Measurements from ENCODE around the gene PTPRN.
"Not testable (repeated sequence)": the region's sequence is repeated elsewhere in the genome, so short reads cannot be mapped to it uniquely, and the experiment has no call there.

The PTPRN gene

DNA sequence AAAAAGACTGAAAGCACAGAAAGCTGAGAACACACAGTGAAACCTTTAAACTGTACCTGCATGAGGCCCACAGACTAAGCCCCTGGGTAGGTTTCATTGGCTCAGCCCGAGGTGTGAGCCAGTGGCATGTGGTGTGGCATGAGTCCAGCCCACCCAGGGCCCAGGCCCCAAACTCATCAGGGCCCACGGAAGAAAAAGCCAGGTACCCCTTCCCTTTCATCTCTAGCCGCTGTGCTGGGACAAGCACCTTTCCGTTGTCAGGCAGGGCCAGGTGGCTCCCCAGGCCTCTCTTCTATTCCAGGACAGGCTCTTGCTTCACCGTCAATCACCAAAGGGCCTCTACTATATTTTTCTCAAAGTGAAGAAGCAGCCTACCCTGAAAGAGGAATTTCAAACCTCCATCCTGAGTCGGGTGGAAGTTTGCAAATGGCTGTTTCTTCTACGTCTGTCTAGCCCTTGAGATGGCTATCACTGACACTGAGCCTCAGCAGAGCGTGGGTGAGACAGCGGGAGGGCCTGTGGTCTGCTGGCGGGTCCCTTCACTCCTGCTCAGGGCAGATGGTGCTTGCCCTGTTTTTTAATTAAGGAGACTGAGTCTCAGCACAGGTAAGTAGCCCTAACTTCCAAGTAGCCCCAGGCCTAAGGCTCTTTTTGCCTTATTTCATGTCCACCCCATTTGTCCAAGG is 21.5 kb downstream of the PTPRN start:
- DNase-seq (ENCODE audit: low spot score): no peak

DNA sequence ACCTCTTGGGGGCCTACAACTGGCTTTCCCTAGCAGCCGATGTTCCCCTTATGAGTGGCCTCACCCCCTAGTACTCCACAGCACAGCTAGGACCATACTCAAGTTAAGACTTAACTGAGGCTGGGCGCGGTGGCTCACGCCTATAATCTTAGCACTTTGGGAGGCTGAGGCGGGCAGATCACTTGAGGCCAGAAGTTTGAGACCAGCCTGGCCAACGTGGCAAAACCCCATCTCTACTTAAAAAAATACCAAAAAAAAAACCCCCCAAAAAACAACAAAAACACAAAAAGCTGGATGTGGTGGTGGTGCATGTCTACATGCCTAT is 22.1 kb downstream of the PTPRN start:
- not testable (repeated sequence) for DNase-seq (ENCODE audit: low spot score)

DNA sequence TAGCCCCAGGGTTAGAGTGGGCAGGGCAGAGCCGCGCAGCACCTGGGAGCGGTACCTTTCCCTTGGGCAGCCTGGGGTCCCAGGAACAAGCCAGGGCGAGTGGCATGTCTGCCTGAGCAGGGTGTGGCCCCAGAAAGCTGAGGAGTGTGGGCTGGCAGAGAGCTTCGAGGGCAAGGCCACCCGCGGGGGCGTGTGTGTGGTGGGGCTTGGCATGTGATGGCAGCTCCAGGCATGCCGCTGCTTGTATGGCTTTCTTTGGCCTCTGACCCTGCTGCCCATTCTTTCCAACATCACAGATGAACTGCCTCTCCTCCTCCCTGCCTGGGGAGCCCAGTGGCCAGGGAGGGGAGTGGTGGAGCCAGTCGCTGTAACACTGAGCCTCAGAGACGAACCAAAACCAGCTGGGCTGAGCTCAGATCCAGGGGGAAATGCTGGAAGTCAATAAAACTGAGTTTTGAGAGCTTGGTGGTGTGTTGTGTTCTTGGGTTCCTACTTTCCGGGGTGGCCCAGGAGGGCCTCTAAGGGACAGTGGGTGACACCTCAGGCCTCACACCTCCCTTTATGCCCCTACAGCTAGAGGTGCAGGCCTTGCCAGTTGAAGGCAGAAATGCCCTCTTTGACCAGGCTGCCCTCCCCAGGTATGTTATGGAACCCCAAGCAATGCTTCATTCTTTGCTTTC is 22.6 kb downstream of the PTPRN start:
- DNase-seq (ENCODE audit: low spot score): peak; percentile 70

DNA sequence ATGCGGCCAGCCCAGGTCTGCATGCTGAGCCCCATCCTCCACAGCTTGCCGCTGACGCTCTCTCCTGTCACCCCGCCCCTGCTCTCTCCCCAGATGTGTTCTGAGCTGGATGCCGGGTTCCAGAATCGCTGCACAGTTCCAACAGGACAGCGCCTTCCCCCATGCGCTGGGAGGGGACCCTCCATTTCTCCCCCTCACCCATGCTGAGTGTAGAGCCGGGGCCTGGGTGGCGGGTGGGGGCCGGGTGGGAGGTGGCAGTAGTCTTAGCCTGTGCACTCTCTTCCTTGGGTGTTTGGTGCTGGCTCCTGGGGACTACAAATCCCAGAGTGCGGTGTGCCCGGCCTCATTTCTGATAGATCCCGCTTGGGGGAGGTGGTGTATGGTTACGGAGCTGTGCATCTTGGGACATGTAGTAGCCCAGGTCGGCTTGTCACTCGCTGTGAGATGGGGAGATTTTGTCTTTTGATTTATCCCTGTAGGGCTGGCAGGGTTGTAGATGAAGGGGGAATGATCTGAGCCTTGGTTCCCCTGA is 23.2 kb downstream of the PTPRN start:
- peak; percentile 76 for DNase-seq (ENCODE audit: low spot score)

DNA sequence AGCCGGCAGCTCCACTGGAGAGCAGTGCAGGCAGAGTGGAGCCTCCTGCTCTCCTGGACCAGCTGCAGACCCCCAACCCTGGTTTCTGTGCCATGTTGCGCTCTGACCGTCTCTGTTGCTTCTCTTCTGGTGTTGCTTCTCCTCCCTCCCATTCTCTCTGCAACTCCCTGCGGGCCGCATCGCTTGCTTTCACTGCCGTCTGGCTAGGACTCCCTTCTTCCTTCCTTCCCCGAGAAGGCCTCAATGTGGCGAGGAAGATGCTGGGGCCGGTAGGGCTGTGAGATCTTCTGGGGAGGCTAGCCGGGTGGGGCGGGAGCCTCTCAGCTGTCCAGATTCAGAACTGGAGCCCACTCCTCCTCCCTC is 23.8 kb downstream of the PTPRN start:
- no peak for DNase-seq (ENCODE audit: low spot score)

DNA sequence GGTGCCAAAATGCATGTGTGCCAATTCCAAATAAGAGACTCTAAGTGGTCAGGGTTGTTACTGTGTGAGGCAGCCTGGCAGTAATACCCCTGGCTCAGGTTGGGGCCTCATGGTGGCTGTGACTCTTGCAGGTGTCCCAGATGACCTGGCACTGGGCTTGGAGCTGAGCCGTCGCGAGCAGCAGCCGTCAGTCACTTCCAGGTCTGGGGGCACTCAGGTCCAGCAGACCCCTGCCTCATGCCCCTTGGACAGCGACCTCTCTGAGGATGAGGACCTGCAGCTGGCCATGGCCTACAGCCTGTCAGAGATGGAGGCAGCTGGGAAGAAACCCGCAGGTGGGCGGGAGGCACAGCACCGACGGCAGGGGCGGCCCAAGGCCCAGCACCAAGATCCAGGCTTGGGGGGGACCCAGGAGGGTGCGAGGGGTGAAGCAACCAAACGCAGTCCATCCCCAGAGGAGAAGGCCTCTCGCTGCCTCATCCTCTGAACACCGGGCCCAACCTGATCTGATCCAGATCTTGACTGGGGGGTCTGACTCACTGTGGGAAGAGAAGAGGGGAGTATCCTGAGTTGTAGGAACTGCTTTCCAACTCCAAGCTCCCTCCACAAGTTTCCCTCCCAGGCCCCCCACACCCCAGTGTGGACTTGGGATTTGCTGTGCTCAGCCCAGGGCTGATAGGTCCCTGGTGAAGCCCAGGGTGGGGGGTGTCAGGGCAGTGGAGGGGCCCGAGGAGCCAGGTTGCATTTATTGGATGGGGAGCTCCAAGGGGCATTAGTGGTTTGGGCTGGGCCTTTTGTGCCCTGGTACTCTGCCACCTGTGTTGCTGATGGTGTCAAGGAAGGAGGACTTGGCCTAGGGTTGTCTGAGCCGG is 24.5 kb downstream of the PTPRN start:
- DNase-seq (ENCODE audit: low spot score): no peak

DNA sequence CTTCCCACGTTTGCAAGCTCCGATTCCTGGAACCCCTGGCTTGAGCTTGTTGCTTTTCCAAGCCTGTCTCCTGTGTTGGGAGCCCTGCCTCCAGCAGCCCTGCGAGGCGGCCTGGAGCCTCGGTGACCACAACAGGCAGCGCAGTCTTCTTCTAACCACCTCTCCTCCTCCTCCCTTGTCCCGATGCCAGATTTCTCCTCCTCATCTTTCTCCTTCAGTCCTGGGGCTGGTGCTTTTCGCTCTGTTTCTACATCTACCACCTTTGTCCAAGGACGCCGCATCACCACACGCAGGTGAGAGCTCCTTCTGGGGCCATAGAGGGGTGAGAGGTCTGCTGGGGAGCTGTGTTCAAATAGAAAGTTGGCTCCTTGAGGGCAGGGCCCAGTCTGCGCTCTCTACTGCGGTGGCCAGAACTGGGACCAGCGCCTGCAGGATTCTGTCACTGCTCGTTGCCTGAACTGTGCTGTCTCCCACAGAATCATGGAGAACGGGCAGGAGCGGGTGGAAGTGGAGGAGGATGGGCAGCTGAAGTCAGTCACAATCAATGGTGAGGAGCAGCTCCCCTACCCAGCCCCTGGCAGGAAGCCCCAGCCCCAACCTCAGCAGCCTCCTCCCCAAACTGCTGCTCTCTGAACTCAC is 26.1 kb downstream of the PTPRN start:
- DNase-seq (ENCODE audit: low spot score): no peak

DNA sequence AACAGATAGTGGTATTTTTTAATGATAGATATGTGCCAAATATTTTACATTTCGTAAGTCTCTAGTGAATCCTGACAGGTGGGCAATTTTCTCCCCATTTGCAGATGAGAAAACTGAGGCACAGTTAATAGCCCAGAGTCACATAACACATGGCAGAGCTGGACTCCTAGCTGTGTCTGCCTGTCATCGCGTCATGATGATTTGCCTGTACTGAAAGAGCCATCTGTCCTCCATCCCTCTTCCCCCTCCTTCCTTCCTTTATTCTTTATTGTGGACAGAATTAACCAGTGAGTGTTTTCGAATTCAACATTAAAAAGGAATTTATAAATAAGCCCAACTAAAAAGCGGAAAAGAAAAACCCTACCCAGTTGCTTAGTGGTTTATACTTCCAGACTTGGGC is 26.8 kb downstream of the PTPRN start:
- peak; percentile 92 for DNase-seq (ENCODE audit: low spot score)

DNA sequence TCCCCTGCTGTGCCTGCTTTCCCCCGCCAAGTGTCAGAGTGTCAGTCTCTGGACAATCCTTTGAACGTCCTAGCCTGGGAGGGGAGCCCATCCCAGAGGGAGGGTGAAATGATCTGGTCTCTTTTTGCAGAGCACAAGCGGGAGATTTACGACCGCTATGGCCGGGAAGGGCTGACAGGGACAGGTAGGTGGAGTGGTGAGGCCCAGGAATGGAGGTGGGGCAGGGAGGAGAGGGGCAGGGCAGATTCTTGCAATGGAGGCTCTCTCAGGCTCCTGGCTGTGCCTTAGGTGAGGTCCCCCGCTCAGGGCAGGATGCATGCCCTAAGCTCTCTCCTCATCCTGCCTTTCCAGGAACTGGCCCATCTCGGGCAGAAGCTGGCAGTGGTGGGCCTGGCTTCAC is 27.6 kb downstream of the PTPRN start:
- DNase-seq (ENCODE audit: low spot score): no peak

DNA sequence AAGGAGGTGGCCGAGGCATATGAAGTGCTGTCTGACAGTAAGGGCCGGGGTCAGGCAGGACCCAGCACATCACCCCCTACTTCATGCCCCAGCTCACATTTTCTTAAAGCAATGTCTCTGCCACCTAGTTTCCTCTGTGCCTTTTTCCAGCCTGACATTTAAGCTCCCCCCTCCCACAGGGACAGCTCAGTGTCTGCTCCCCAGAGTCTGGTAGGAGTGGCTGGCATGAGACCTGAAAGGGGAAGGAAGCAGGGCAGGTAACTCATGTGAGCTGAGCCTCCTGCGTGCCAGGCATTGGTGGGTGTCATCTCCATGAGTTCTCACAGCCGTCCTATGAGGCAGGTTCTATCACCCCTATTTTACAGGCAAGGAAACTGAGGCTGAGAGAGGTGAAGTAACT is 28.6 kb downstream of the PTPRN start:
- DNase-seq (ENCODE audit: low spot score): no peak

DNA sequence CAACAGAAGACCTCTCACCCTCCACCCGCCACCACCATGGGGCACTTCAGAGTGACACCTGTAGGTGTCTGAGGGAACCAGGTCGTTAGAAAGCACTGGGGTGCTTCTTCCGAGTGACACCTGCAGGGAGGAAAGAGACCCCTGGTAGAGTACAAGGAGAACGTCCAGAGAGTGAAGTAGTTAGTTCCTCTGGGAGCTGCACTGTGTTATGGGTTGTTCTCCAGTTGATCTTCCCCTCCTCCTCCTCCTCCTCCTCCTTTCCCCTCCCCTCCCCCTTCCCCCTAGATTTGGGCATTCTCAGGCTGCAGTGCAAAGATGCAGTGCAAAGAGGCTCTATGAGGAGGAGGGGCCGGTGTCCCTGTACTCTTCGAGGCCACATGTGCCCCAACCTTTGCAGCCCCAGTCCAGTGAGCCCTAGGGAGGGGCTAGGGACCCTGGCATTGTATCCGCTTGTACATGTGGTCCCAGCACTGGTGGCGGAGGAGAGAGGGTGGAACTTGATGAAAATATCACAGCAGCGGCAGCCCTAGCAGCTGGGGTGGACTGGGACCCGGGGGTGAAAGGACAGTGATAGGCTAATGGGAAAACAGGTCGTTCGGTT is 29.2 kb downstream of the PTPRN start:
- no peak for DNase-seq (ENCODE audit: low spot score)

DNA sequence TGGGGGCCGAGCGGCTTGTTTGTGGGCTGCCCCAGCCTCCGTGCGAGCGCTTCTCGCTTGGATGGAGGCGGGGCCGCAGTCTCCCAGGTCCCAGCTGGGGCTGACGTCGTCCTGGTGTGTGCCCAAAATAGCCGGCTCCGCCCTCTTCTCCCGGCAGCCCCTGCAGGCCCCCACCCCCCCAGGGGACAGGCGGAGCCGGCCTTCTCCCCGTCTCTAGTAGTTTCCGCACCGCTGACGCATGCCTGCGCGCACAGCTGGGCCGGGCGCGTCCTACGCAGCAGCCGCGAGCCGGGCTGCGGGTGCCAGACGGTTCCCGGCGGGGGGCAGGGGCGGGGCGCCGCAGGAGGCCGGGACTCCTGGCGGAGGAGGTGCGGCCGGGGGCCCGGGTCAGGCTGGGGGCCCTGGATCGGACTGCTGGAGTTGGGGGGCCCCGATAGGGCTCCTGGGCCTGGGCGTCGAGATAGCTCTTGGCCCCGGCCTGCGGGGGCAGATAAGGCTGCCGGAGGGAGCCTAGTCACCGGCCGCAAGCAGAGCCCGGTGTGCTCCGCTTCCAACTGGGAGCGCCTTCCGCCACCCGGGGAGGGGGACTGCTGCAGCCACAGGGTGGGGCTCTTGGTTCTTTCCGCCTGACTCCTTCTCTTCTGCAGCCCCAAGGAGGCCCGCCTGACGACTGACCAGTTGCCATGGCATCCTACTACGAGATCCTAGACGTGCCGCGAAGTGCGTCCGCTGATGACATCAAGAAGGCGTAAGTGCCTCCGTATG is 29.9 kb downstream of the PTPRN start, which contains the start of gene DNAJB2:
TSS of gene DNAJB2 (plus strand) at position 216 of the 765 bp plus-strand sequence. CDS start at position 684, 468 bp downstream.
- DNase-seq (ENCODE audit: low spot score): peak; percentile 98

DNA sequence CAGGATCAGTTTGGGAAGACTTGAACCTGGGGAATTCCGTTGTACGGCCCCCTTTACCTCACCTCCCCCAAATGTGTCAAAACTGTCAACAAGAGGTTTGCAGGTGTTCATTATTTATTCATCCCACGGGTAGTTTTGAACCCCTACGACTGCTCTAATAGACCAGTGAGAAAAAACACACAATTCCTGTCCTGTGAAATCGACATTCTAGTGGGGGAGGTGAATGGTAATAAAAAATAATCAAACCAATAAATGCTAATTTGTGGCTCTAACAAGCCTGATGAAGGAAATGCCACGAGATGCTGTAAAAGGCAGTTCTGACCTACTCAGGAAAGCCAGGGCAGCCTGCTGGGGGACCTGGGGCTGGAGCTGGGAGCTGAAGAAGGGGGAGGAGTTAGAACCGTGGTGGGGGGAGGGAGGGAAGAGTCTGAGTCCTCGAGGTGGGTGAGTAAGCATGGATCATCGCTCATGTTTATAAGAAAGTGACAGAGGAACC is 30.5 kb downstream of the PTPRN start:
- DNase-seq (ENCODE audit: low spot score): no peak

DNA sequence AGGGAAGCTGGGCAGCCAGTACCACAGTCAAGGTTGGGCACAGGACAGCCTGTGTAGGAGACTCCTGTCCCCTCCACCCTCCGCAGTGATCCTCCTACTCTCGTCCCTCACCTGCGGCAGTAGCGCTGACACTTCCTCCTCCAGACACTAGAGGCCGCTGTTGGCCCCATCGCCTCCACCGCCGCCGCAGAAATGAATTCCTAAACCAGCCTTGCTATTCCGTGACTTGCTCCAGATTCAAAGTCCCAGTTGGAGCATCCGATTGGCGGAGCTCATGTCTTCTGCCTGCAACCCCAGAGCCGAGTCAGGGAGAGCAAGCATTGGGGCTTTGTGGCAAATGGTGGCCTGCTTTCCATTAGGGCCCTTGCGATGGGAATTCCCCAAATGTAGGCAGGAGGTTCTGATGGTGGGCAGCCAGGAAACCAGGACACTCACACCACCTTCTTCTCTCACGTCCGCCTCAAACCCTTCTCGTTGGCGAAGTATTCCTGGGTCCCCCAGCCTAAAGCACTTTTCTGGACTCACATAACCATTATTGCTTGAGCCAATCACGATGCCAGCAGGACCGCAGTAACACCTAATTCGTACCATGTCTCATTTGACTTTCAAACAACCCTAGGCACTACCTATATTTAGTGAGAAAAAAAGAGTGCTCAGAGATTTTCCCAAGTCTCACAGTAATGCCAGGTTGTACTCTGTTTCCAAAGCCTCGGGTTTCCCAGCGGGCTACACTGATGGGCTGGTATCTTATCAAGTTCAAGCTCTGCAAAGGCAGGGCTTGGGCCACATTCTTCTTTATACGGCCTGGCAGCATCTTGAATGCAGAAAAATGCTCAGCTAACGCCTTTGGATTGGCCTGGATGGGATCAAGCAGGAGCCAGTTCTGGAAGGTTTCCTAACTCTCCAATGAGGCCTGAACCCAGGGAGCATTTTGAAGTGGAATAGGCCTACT is 31.2 kb downstream of the PTPRN start:
- peak; percentile 87 for DNase-seq (ENCODE audit: low spot score)

DNA sequence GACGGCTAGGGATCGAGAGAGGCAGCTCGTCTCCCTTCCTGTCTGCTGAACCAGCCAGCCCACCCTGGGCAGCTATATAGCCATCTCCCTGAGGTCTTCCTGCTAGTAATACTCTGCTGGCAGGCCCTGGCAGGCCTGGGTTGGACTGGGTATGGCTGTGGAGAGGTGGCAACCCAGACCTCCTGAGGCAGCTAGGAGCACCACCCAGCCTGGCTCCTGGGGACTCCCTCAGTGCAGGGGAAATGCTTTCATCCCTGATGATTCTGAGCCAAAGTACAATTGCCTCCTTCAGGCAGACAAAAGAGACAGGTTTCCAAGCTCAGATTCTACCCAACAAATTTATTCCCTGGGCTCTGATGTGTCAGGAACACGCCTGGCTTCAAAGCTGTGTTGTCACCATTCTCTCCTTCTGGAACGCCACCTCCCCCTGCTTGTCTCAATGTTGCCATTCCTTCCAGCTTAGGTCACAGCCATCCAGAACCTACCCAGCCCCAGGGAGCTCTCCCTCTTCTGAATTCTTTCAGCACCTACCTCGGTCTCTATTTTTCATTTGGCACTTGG is 34.8 kb downstream of the PTPRN start:
- DNase-seq (ENCODE audit: low spot score): no peak

DNA sequence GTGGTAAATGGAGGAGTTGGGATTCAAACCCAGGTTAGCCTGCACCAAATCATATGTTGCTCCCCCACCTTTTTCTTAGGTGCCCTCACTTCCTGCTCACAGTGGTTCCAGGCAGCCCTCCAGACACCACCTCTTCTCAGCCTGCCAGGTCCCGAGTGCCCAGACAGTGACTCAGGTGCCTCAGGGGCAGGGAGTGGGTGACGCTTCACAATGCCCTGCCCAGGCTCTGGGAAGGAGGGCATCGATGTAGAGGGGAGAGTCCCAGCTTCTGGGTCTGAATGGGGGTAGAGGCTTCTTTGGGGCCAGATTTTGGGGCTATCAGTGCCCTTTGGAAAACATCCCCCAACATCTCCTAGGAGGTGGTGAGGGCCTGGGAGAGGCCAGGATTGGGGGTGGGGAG is 35.3 kb downstream of the PTPRN start:
- DNase-seq (ENCODE audit: low spot score): no peak

DNA sequence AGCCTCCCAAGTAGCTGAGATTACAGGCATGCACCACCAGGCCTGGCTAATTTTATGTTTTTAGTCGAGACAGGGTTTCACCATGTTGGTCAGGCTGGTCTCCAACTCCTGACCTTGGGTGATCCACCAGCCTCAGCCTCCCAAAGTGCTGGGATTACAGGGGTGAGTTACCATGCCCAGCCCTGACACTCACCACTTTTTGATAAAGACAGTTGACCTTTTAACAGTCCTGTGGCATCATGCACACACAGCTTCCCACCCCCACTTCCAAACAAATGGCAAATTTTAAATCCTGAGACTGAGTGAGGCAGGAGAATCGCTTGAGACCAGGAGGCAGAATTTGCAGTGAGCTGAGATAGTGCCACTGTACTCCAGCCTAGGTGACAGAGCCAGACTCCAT is 36.2 kb downstream of the PTPRN start:
- no peak for DNase-seq (ENCODE audit: low spot score)

DNA sequence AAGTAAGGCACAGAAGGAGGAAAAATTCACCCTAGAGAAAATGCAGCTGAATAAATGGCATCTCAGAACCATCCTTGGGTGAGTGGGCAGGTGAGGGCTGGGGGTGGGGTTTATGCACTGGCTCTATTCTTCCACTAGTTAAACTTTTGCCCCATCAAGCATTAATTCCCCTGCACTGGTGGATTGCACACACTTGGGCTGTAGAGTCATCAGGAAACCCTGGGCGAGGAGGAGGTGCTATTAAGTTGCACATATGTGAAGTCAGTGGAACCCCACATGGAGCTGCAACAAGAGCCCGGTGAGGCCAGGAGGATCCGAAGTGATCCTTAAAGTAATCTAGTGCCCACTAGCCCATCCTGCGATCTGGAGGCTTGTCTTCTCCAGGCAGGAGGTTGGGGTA is 36.8 kb downstream of the PTPRN start:
- DNase-seq (ENCODE audit: low spot score): no peak

DNA sequence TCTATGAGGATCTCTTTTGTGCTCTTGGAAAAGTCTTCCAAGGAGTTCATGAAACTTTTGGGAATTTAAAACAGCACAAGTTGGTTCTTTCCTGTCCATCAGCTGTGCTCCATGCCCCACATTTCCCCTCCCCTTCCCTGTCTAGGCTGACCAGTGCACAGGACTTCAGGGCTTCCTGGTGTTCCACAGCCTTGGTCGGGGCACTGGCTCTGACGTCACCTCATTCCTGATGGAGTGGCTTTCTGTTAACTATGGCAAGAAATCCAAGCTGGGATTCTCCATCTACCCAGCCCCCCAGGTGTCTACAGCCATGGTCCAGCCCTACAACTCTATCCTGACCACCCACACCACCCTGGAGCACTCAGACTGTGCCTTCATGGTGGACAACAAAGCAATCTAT is 38.2 kb downstream of the PTPRN start:
- DNase-seq (ENCODE audit: low spot score): no peak

DNA sequence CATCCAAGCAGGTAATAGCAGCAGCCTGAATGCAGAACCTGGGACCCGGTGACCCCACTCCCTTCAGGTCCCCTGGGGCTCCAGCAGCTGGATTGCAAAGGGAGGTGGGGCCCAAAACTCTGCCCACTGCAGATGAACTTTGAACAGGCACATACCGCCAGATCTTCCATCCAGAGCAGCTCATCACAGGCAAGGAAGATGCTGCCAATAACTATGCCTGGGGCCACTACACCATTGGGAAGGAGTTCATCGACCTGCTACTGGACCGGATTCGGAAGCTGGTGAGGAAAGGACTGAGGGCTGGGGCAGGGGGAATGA is 39.2 kb downstream of the PTPRN start:
- DNase-seq (ENCODE audit: low spot score): no peak
